Calu3 (cell line): Measurements from ENCODE around the gene FAM78B. TPM values are rescaled to one million over a fixed set of nuclear protein-coding genes. Genes with fewer than 3 reads are reported as not detected.

ENCODE experiments used
- BruUV-seq: library from RNA; stranded (reverse); fragments of 400-500 nt; replicated peaks from 2 replicates; lab custom pipeline; 2021; lab: Mats Ljungman, UMichigan
- CTCF ChIA-PET: fragments of 300-600 bp; sonication (Branson Sonifier 250); formaldehyde crosslinking; loops from one replicate; lab custom pipeline; 2022; ENCODE audit warnings: antibody characterized with exemption; lab: Charles Lee
- DNase-seq: peaks from one replicate; pipeline ENCODE4 v3.0.0; 2022
- H3K27ac Mint-ChIP-seq: one replicate; pipeline ENCODE4 v1.8.0; 2022; ENCODE audit warnings: mixed read lengths; ENCODE audit not compliant: unreplicated experiment
- H3K27me3 Mint-ChIP-seq: one replicate; pipeline ENCODE4 v1.8.0; 2022; ENCODE audit warnings: mixed read lengths; ENCODE audit not compliant: unreplicated experiment
- H3K36me3 Mint-ChIP-seq: one replicate; pipeline ENCODE4 v1.8.0; 2022; ENCODE audit warnings: mild to moderate bottlenecking, moderate library complexity, mixed read lengths; ENCODE audit not compliant: insufficient read depth, unreplicated experiment
- H3K4me1 Mint-ChIP-seq: one replicate; pipeline ENCODE4 v1.8.0; 2022; ENCODE audit warnings: mild to moderate bottlenecking, low read depth, mixed read lengths; ENCODE audit not compliant: unreplicated experiment
- H3K4me3 Mint-ChIP-seq: one replicate; pipeline ENCODE4 v1.8.0; 2022; ENCODE audit warnings: mild to moderate bottlenecking, low read depth, moderate library complexity, mixed read lengths; ENCODE audit not compliant: unreplicated experiment
- H3K9me3 Mint-ChIP-seq: one replicate; pipeline ENCODE4 v1.8.0; 2022; ENCODE audit warnings: low read depth, mixed read lengths; ENCODE audit not compliant: unreplicated experiment
- CTCF ChIP-seq: fragments of 200-600 bp; IDR thresholded peaks from one replicate; pipeline ENCODE4 v1.8.0; 2022; ENCODE audit warnings: antibody characterized with exemption; ENCODE audit not compliant: unreplicated experiment
- intact Hi-C: fragments of 100-400 bp; cut with micrococcal nuclease; formaldehyde crosslinking; loops from one replicate; pipeline ENCODE4 v1.10.0; 2022; ENCODE audit not compliant: unreplicated experiment
- total RNA-seq: library from RNA; stranded (reverse); gene quantifications from 2 replicates; pipeline ENCODE4 v1.2.3, GENCODE V29; 2022

The FAM78B gene
- total RNA-seq, 1 experiment from 2014 or later, result 4.9 TPM

GRCh38 chr1:166031932-166032571, 134.7 kb downstream of the FAM78B start:
- no TSS peak for BruUV-seq
- Mint-ChIP-seq H3K4me1 (no peaks in the 10 kb centered on the region), H3K9me3 (no peaks in the 10 kb centered on the region), H3K27ac (no peak overlapping the region), H3K27me3 (peaks cover 76% of the 10 kb centered on the region), H3K36me3 (no peaks in the 10 kb centered on the region), H3K4me3 (no peak overlapping the region)
- CTCF ChIA-PET, result no interaction called here
- DNase-seq, result no peak
- intact Hi-C loops, result no loop called here
- no peak for TF ChIP-seq CTCF

GRCh38 chr1:166029196-166029945, 137.4 kb downstream of the FAM78B start:
- H3K4me3 Mint-ChIP-seq, result no peak overlapping the region
- H3K4me1 Mint-ChIP-seq, result no peaks in the 10 kb centered on the region
- no peak overlapping the region for H3K27ac Mint-ChIP-seq
- DNase-seq, result no peak
- CTCF ChIA-PET, result no interaction called here
- TF ChIP-seq CTCF, result no peak
- intact Hi-C loops, result no loop called here
- no peaks in the 10 kb centered on the region for H3K9me3 Mint-ChIP-seq
- H3K27me3 Mint-ChIP-seq, result peaks cover 77% of the 10 kb centered on the region
- BruUV-seq, result no TSS peak
- no peaks in the 10 kb centered on the region for H3K36me3 Mint-ChIP-seq

GRCh38 chr1:166026555-166026954, 140.2 kb downstream of the FAM78B start:
- intact Hi-C loops, result no loop called here
- no peak overlapping the region for H3K4me3 Mint-ChIP-seq
- no peak overlapping the region for H3K27ac Mint-ChIP-seq
- CTCF ChIA-PET, result no interaction called here
- no peaks in the 10 kb centered on the region for H3K36me3 Mint-ChIP-seq
- H3K27me3 Mint-ChIP-seq, result peaks cover 100% of the 10 kb centered on the region
- BruUV-seq, result no TSS peak
- no peaks in the 10 kb centered on the region for H3K9me3 Mint-ChIP-seq
- no peak for TF ChIP-seq CTCF
- no peaks in the 10 kb centered on the region for H3K4me1 Mint-ChIP-seq
- DNase-seq, result no peak

GRCh38 chr1:166026143-166026542, 140.7 kb downstream of the FAM78B start:
- H3K27me3 Mint-ChIP-seq, result peaks cover 100% of the 10 kb centered on the region
- no peak for DNase-seq
- no peak for TF ChIP-seq CTCF
- CTCF ChIA-PET, result no interaction called here
- intact Hi-C loops, result no loop called here
- no peak overlapping the region for H3K4me3 Mint-ChIP-seq
- no peaks in the 10 kb centered on the region for H3K36me3 Mint-ChIP-seq
- no TSS peak for BruUV-seq
- no peaks in the 10 kb centered on the region for H3K4me1 Mint-ChIP-seq
- no peaks in the 10 kb centered on the region for H3K9me3 Mint-ChIP-seq
- H3K27ac Mint-ChIP-seq, result no peak overlapping the region
